ENCODE results near the gene SEMA3B.
A peak's percentile ranks its signal among the peaks of the same experiment; 100 is the strongest.
"Not testable (repeated sequence)": the region's sequence is repeated elsewhere in the genome, so short reads cannot be mapped to it uniquely, and the experiment has no call there.

Gene SEMA3B

GRCh38 chr3:50298836-50299637 is 30.1 kb downstream of the SEMA3B start, which contains the start of the genes HYAL3 and NAA80:
Gene HYAL3 (minus strand): TSS chr3:50299405. CDS start chr3:50295602, 3,803 bp downstream.
Gene NAA80 (minus strand): TSS chr3:50299405. CDS start chr3:50297463, 1,942 bp downstream.
- peak within 1 kb of the TSS; percentile 90 for H3K27ac ChIP-seq (ENCODE audit: insufficient read depth, low read length, poor library complexity, severe bottlenecking)
- H3K4me3 ChIP-seq (ENCODE audit: insufficient read depth, low read depth, low read length, poor library complexity, severe bottlenecking) = peak within 1 kb of the TSS; percentile 67
- peak; percentile 99 for DNase-seq
- no peaks in the 10 kb centered on the region for H3K9me3 ChIP-seq (ENCODE audit: control insufficient read depth, low read length)
- H3K27me3 ChIP-seq (replicated peaks; ENCODE audit: control insufficient read depth, insufficient read depth, low read length, poor library complexity, severe bottlenecking) = no peaks in the 10 kb centered on the region
- peaks cover 22% of the 10 kb centered on the region for H3K4me1 ChIP-seq (ENCODE audit: control insufficient read depth, insufficient read depth, low read length, poor library complexity, severe bottlenecking)
- H3K36me3 ChIP-seq (ENCODE audit: control insufficient read depth, insufficient read depth, low read length) = no peaks in the 10 kb centered on the region

DNA sequence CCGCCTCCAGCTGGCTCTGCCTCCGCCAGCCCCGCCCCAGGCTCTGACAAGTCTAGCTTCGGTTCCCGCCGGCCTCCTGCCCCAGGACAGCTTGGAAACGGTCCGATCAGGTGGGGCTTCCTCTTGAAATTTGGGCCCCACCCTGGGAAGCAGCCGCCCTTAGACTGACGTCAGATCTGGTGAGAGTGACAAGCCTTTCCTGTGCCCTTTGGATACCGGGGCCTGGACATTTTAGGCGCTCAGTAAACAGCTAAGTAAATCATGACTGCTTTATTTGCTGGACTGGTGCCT is 30.6 kb downstream of the SEMA3B start:
- peaks cover 22% of the 10 kb centered on the region for H3K4me1 ChIP-seq (ENCODE audit: control insufficient read depth, insufficient read depth, low read length, poor library complexity, severe bottlenecking)
- H3K27me3 ChIP-seq (replicated peaks; ENCODE audit: control insufficient read depth, insufficient read depth, low read length, poor library complexity, severe bottlenecking) = no peaks in the 10 kb centered on the region
- DNase-seq = no peak
- H3K27ac ChIP-seq (ENCODE audit: insufficient read depth, low read length, poor library complexity, severe bottlenecking) = peak overlapping the region; percentile 90
- no peaks in the 10 kb centered on the region for H3K36me3 ChIP-seq (ENCODE audit: control insufficient read depth, insufficient read depth, low read length)
- no peaks in the 10 kb centered on the region for H3K9me3 ChIP-seq (ENCODE audit: control insufficient read depth, low read length)
- H3K4me3 ChIP-seq (ENCODE audit: insufficient read depth, low read depth, low read length, poor library complexity, severe bottlenecking) = peak overlapping the region; percentile 58

GRCh38 chr3:50299929-50300680 is 31.2 kb downstream of the SEMA3B start:
- H3K27ac ChIP-seq (ENCODE audit: insufficient read depth, low read length, poor library complexity, severe bottlenecking) = peak overlapping the region; percentile 90
- H3K9me3 ChIP-seq (ENCODE audit: control insufficient read depth, low read length) = no peaks in the 10 kb centered on the region
- H3K27me3 ChIP-seq (replicated peaks; ENCODE audit: control insufficient read depth, insufficient read depth, low read length, poor library complexity, severe bottlenecking) = no peaks in the 10 kb centered on the region
- no peaks in the 10 kb centered on the region for H3K36me3 ChIP-seq (ENCODE audit: control insufficient read depth, insufficient read depth, low read length)
- peak overlapping the region; percentile 58 for H3K4me3 ChIP-seq (ENCODE audit: insufficient read depth, low read depth, low read length, poor library complexity, severe bottlenecking)
- H3K4me1 ChIP-seq (ENCODE audit: control insufficient read depth, insufficient read depth, low read length, poor library complexity, severe bottlenecking) = peaks cover 22% of the 10 kb centered on the region
- no peak for DNase-seq

DNA sequence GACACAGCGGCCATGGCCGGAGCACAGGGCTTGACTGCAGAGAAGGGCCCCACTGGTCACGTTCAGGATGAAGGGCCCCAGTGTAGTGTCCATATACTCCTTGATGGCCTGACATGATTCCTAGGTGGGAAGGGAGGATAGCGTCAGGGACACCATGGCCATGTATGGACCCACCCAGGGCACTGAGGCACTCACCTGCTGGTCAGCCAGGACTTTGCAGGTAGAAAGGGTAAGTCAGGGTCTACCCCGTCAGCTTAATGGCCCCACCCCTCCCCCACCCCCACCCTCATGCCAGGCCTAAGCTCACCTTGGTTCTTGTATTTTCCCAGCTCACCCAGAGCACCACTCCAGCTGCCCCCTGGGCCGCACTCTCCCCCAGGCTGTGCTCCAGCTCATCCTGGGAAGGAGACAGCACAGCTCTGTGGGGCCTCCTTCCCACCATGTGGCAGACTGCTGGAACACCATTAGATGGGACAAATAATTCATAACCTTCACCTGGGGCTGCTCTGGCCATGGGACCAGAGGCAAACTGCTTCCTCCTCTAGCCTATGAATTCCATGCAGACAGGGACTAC is 31.8 kb downstream of the SEMA3B start:
- Histone ChIP-seq H3K36me3 (ENCODE audit: control insufficient read depth, insufficient read depth, low read length) (no peaks in the 10 kb centered on the region), H3K4me1 (ENCODE audit: control insufficient read depth, insufficient read depth, low read length, poor library complexity, severe bottlenecking) (peaks cover 22% of the 10 kb centered on the region), H3K4me3 (ENCODE audit: insufficient read depth, low read depth, low read length, poor library complexity, severe bottlenecking) (no peak overlapping the region), H3K27me3 (replicated peaks; ENCODE audit: control insufficient read depth, insufficient read depth, low read length, poor library complexity, severe bottlenecking) (no peaks in the 10 kb centered on the region), H3K9me3 (ENCODE audit: control insufficient read depth, low read length) (no peaks in the 10 kb centered on the region), H3K27ac (ENCODE audit: insufficient read depth, low read length, poor library complexity, severe bottlenecking) (no peak overlapping the region)
- no peak for DNase-seq

DNA sequence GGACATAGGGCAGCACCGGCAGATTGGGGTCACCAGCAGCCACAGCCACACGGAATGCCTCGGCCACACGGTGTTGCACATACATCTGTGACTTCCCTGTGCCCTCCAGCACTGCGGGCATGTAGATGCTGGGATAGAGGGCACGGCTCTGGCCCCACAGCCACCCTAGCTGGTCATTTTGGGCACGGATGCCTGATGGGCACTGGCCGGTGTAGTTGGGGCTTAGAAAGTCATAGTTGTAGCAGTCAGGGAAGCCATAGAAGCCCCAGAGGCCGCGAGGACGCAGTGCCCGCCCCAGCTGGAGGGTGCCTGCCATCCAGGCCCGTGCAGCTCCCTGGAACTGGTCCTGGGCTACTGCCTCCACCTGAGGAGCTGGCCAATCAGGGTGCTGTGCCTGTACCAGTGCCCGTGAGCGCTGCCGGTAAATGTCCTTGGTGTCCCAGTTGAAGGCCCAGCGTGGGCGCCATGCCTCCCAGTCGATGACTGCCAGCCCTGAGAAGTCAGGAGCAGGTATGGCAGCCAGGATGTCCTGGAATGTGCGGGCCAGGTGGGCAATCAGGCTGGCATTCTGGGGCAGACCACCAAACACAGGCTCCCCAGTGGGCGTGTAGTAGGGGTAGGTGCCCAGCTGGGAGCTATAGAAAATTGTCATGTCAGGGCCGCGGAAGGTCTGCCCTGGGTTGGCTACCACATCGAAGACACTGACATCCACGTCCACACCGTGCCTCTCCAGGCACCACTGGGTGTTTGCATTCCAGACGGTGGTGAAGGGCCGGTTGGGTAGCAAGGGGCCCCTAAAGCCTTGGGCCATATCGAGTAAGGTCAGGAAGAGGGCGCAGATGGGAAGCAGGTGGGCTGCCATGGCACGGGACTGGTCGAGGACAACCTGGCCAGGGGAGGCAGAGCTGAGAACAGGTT is 33.4 kb downstream of the SEMA3B start:
- Histone ChIP-seq H3K4me1 (ENCODE audit: control insufficient read depth, insufficient read depth, low read length, poor library complexity, severe bottlenecking) (peaks cover 22% of the 10 kb centered on the region), H3K9me3 (ENCODE audit: control insufficient read depth, low read length) (no peaks in the 10 kb centered on the region), H3K27ac (ENCODE audit: insufficient read depth, low read length, poor library complexity, severe bottlenecking) (no peak overlapping the region), H3K27me3 (replicated peaks; ENCODE audit: control insufficient read depth, insufficient read depth, low read length, poor library complexity, severe bottlenecking) (no peaks in the 10 kb centered on the region), H3K36me3 (ENCODE audit: control insufficient read depth, insufficient read depth, low read length) (no peaks in the 10 kb centered on the region), H3K4me3 (ENCODE audit: insufficient read depth, low read depth, low read length, poor library complexity, severe bottlenecking) (no peak overlapping the region)
- no peak for DNase-seq

DNA sequence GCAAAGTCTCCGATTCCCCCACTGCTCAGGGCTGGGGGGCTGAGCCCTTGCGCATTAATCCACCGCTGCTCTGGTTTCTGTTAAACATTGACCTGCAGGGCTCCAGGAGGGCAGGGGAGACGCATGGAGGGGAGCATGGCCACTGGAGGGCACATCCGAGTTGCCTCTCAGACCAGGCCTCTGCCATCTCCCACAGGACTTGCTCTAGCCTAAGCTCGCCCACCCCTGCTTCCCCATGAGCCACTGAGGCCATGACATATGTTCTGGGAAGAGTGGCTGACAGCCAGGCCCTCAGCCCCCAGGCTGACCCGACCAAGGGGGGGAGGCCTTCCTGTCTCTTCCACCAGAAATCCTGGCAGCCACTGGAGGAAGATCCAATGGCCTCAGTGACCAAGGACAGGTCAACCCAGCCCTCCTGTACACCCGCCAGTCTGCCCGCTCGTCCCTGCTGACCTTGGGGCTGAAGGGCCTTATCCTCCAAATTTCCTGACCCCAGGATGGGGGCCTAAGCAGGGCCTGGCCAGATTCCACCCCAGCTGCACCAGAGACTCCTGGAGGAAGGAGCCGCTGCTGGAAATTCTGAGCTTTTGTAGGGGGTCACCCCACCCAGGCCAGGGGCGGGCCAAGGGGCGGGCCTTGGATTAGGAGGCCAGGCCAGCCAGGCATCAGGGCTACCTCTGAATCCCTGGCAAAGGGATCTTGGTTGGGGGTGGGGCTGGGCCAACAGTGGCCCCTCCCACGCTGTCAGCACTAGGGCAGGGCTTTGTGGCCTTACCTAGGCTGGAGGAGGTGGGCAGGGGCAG is 34.3 kb downstream of the SEMA3B start, which contains the start of gene HYAL1:
HYAL1 (minus strand) TSS at position 562 of the 803 bp plus-strand sequence. CDS start 618 bp downstream, outside the sequence.
- Histone ChIP-seq H3K27ac (ENCODE audit: insufficient read depth, low read length, poor library complexity, severe bottlenecking) (no peak within 1 kb of the TSS), H3K4me3 (ENCODE audit: insufficient read depth, low read depth, low read length, poor library complexity, severe bottlenecking) (no peak within 1 kb of the TSS)

GRCh38 chr3:50304601-50305000 is 35.7 kb downstream of the SEMA3B start:
- no peaks in the 10 kb centered on the region for H3K9me3 ChIP-seq (ENCODE audit: control insufficient read depth, low read length)
- no peaks in the 10 kb centered on the region for H3K27me3 ChIP-seq (replicated peaks; ENCODE audit: control insufficient read depth, insufficient read depth, low read length, poor library complexity, severe bottlenecking)
- H3K27ac ChIP-seq (ENCODE audit: insufficient read depth, low read length, poor library complexity, severe bottlenecking) = no peak overlapping the region
- peaks cover 10% of the 10 kb centered on the region for H3K4me1 ChIP-seq (ENCODE audit: control insufficient read depth, insufficient read depth, low read length, poor library complexity, severe bottlenecking)
- H3K36me3 ChIP-seq (ENCODE audit: control insufficient read depth, insufficient read depth, low read length) = no peaks in the 10 kb centered on the region
- no peak for DNase-seq
- H3K4me3 ChIP-seq (ENCODE audit: insufficient read depth, low read depth, low read length, poor library complexity, severe bottlenecking) = no peak overlapping the region

More for the DNA sequence above, 34.3 kb downstream of the SEMA3B start, which contains the start of gene HYAL1:
- no peaks in the 10 kb centered on the region for H3K27me3 ChIP-seq (replicated peaks; ENCODE audit: control insufficient read depth, insufficient read depth, low read length, poor library complexity, severe bottlenecking)
- DNase-seq = no peak
- H3K9me3 ChIP-seq (ENCODE audit: control insufficient read depth, low read length) = no peaks in the 10 kb centered on the region
- no peaks in the 10 kb centered on the region for H3K36me3 ChIP-seq (ENCODE audit: control insufficient read depth, insufficient read depth, low read length)
- H3K4me1 ChIP-seq (ENCODE audit: control insufficient read depth, insufficient read depth, low read length, poor library complexity, severe bottlenecking) = peaks cover 18% of the 10 kb centered on the region

GRCh38 chr3:50312041-50312440 is 43.1 kb downstream of the SEMA3B start:
- not testable (repeated sequence) for H3K4me3 ChIP-seq (ENCODE audit: insufficient read depth, low read depth, low read length, poor library complexity, severe bottlenecking); H3K36me3 ChIP-seq (ENCODE audit: control insufficient read depth, insufficient read depth, low read length); H3K27me3 ChIP-seq (replicated peaks; ENCODE audit: control insufficient read depth, insufficient read depth, low read length, poor library complexity, severe bottlenecking); H3K27ac ChIP-seq (ENCODE audit: insufficient read depth, low read length, poor library complexity, severe bottlenecking); DNase-seq; H3K4me1 ChIP-seq (ENCODE audit: control insufficient read depth, insufficient read depth, low read length, poor library complexity, severe bottlenecking); H3K9me3 ChIP-seq (ENCODE audit: control insufficient read depth, low read length)

- no peak overlapping the region for H3K27ac ChIP-seq (ENCODE audit: insufficient read depth, low read length, poor library complexity, severe bottlenecking)
- H3K9me3 ChIP-seq (ENCODE audit: control insufficient read depth, low read length) = no peaks in the 10 kb centered on the region
- DNase-seq = no peak
These were observed 45.4 kb downstream of the SEMA3B start for GRCh38 chr3:50314342-50314741.

More at GRCh38 chr3:50314342-50314741, 45.4 kb downstream of the SEMA3B start:
- no peaks in the 10 kb centered on the region for H3K27me3 ChIP-seq (replicated peaks; ENCODE audit: control insufficient read depth, insufficient read depth, low read length, poor library complexity, severe bottlenecking)
- no peak overlapping the region for H3K4me3 ChIP-seq (ENCODE audit: insufficient read depth, low read depth, low read length, poor library complexity, severe bottlenecking)
- no peaks in the 10 kb centered on the region for H3K36me3 ChIP-seq (ENCODE audit: control insufficient read depth, insufficient read depth, low read length)
- peaks cover 20% of the 10 kb centered on the region for H3K4me1 ChIP-seq (ENCODE audit: control insufficient read depth, insufficient read depth, low read length, poor library complexity, severe bottlenecking)
